Neuronal stem cell (in vitro differentiated cells): Measurements from ENCODE around the gene SVIL.

Experiments used
- DNase-seq: peaks from one replicate; pipeline ENCODE4 v3.0.0-alpha.2; 2013; ENCODE audit warnings: low spot score
- H2AFZ ChIP-seq: one replicate; pipeline ENCODE4 v1.6.1; 2013; ENCODE audit warnings: mild to moderate bottlenecking, low read length, inconsistent platforms
- H2AK5ac ChIP-seq: 2 replicates; pipeline ENCODE4 v1.6.1; 2013; ENCODE audit warnings: low read depth, mild to moderate bottlenecking, inconsistent platforms, low read length, moderate library complexity, mixed read lengths
- H2BK120ac ChIP-seq: 2 replicates; pipeline ENCODE4 v1.6.1; 2013; ENCODE audit warnings: low read depth, mild to moderate bottlenecking, inconsistent platforms, low read length, moderate library complexity, mixed read lengths
- H2BK12ac ChIP-seq: one replicate; pipeline ENCODE4 v1.6.1; 2013; ENCODE audit warnings: low read length, inconsistent platforms
- H2BK15ac ChIP-seq: 2 replicates; pipeline ENCODE4 v1.6.1; 2013; ENCODE audit warnings: mild to moderate bottlenecking, low read length, inconsistent platforms, mixed read lengths
- H2BK5ac ChIP-seq: one replicate; pipeline ENCODE4 v1.6.1; 2013; ENCODE audit warnings: inconsistent platforms, mild to moderate bottlenecking, low read length, moderate library complexity
- H3K14ac ChIP-seq: one replicate; pipeline ENCODE4 v1.6.1; 2013; ENCODE audit warnings: low read length, inconsistent platforms
- H3K18ac ChIP-seq: 2 replicates; pipeline ENCODE4 v1.6.1; 2013; ENCODE audit warnings: low read length, inconsistent platforms
- H3K23ac ChIP-seq: 2 replicates; pipeline ENCODE4 v1.6.1; 2013; ENCODE audit warnings: low read depth, mild to moderate bottlenecking, mixed read lengths, low read length, inconsistent platforms; ENCODE audit not compliant: poor library complexity
- H3K27ac ChIP-seq: replicated peaks from 3 replicates; pipeline ENCODE4 v1.5.1; 2013; ENCODE audit warnings: low read length, inconsistent platforms
- H3K27me3 ChIP-seq, 3 experiments: 2 replicates each; pipeline ENCODE4 v1.6.1; 2013; ENCODE audit warnings: low read length in 3 of 3, mild to moderate bottlenecking in 2 of 3, inconsistent platforms in 1 of 3, low read depth in 1 of 3, mixed read lengths in 1 of 3, moderate library complexity in 1 of 3; ENCODE audit not compliant: control insufficient read depth in 3 of 3, insufficient read depth in 3 of 3
- H3K36me3 ChIP-seq, 2 donors: replicated peaks in 1 of 2; 2 replicates each; pipeline ENCODE4 v1.6.1; 2013; ENCODE audit warnings: low read length in 2 of 2; ENCODE audit not compliant: control insufficient read depth in 2 of 2, insufficient read depth in 2 of 2
- H3K4ac ChIP-seq: 2 replicates; pipeline ENCODE4 v1.6.1; 2013; ENCODE audit warnings: inconsistent platforms, mild to moderate bottlenecking, low read length, moderate library complexity
- H3K4me1 ChIP-seq, 2 donors: 1 replicate in 1 of 2; 2 replicates in 1 of 2; pipeline ENCODE4 v1.6.1; 2013; ENCODE audit warnings: low read length in 2 of 2, low read depth in 1 of 2; ENCODE audit not compliant: control insufficient read depth in 2 of 2, insufficient read depth in 1 of 2
- H3K4me2 ChIP-seq: one replicate; pipeline ENCODE4 v1.6.1; 2013; ENCODE audit warnings: mild to moderate bottlenecking, low read length, inconsistent platforms; ENCODE audit not compliant: insufficient read depth, poor library complexity, severe bottlenecking
- H3K4me3 ChIP-seq, 2 donors: 2 replicates each; pipeline ENCODE4 v1.5.1; 2013; ENCODE audit warnings: low read length in 2 of 2, mild to moderate bottlenecking in 2 of 2, inconsistent platforms in 1 of 2, moderate library complexity in 1 of 2
- H3K79me1 ChIP-seq: one replicate; pipeline ENCODE4 v1.6.1; 2013; ENCODE audit warnings: low read depth, mild to moderate bottlenecking, inconsistent platforms, low read length, moderate library complexity
- H3K9ac ChIP-seq: one replicate; pipeline ENCODE4 v1.6.1; 2013; ENCODE audit warnings: mild to moderate bottlenecking, low read depth, low read length, inconsistent platforms; ENCODE audit not compliant: poor library complexity
- H3K9me3 ChIP-seq, 2 donors: replicated peaks in 1 of 2; 2 replicates each; pipeline versions ENCODE3 to v1.6.1; 2013; ENCODE audit warnings: low read length in 2 of 2, mild to moderate bottlenecking in 2 of 2, inconsistent platforms in 1 of 2, low read depth in 1 of 2, mixed read lengths in 1 of 2, moderate library complexity in 1 of 2; ENCODE audit not compliant: control insufficient read depth in 2 of 2, insufficient read depth in 1 of 2
- H4K8ac ChIP-seq: one replicate; pipeline ENCODE4 v1.6.1; 2013; ENCODE audit warnings: low read depth, mild to moderate bottlenecking, inconsistent platforms, low read length, moderate library complexity
- H4K91ac ChIP-seq: one replicate; pipeline ENCODE4 v1.6.1; 2013; ENCODE audit warnings: low read length, low read depth, mild to moderate bottlenecking, inconsistent platforms; ENCODE audit not compliant: poor library complexity
- WGBS, 2 donors: extraction: QIAGEN DNeasy Blood & Tissue Kit; methylation state at CpG; one replicate each; pipeline ENCODE4 v1.1.7; 2013; ENCODE audit warnings: missing lambda C conversion rate in 2 of 2, mixed read lengths in 1 of 2; ENCODE audit not compliant: insufficient read length in 2 of 2, insufficient replicate concordance in 1 of 2; ENCODE audit errors: extremely low coverage in 2 of 2; 5-methylcytosine and 5-hydroxymethylcytosine counted together

Gene SVIL

DNA sequence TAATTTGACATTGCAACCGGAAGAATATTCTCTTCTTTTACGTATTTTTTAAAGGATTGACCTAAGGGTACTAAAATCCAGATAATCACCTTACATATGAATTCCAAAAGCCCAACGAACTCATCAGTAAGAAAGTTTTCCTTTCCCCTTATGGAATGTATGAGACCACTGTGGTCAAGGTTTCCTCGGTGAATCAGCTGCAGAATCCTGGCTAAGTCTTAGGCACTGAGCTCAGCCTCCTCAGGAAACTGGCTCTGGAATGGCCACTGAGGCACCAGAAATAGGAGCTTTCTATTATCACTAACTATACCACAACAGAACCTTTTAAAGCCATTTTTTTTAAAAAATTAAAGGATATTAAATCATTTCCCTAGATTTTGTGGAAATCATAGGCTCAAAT lies 21.0 kb downstream of the SVIL start:
- no peak overlapping the region for H3K4me2 ChIP-seq
- no peak overlapping the region for H2BK12ac ChIP-seq
- H3K9me3 ChIP-seq = peaks cover 6 to 18% of the 10 kb centered on the region in 2 donors
- H4K8ac ChIP-seq = no peak overlapping the region
- peaks cover 0 to 5% of the 10 kb centered on the region in 2 donors for H3K36me3 ChIP-seq
- peaks cover 4 to 11% of the 10 kb centered on the region in 2 donors for H3K4me1 ChIP-seq
- H2BK5ac ChIP-seq = no peak overlapping the region
- DNase-seq = no peak
- no peak overlapping the region for H3K27ac ChIP-seq
- no peak overlapping the region for H3K14ac ChIP-seq
- no peak overlapping the region for H3K18ac ChIP-seq
- H3K4ac ChIP-seq = no peak overlapping the region
- H2AFZ ChIP-seq = no peak overlapping the region
- H2BK120ac ChIP-seq = no peak overlapping the region
- peaks cover 6% of the 10 kb centered on the region for H3K79me1 ChIP-seq
- WGBS, 2 donors = no CpG with 5 or more reads among the region's 4 CpGs
- H3K23ac ChIP-seq = no peak overlapping the region
- H4K91ac ChIP-seq = no peak overlapping the region
- H3K4me3 ChIP-seq = no peak overlapping the region
- no peak overlapping the region for H3K9ac ChIP-seq
- no peak overlapping the region for H2AK5ac ChIP-seq
- H3K27me3 ChIP-seq = no peaks in the 10 kb centered on the region
- H2BK15ac ChIP-seq = no peak overlapping the region

DNA sequence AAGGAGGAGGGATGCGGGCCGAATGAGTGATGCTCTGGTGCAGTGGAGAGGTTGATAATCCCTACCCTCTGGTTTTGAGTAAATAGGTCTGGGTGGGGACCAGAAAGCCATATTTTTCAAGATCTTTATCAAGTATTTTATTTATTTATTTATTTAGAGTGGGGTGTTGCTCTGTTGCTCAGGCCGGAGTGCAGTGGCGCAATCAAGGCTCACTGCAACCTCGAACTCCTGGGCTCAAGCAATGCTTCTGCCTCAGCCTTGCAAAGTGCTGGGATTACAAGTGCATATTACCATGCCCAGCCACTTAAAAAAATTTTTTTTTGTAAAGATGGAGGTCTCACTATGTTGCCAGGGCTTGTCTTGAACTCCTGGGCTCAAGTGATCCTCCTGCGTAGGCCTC lies 21.6 kb downstream of the SVIL start:
- DNase-seq = no peak
- no peak overlapping the region for H2BK12ac ChIP-seq
- H3K4me1 ChIP-seq = peaks cover 2 to 5% of the 10 kb centered on the region in 2 donors
- no peak overlapping the region for H2BK5ac ChIP-seq
- no peak overlapping the region for H3K9ac ChIP-seq
- no peak overlapping the region for H2AK5ac ChIP-seq
- H3K9me3 ChIP-seq = peaks cover 8 to 22% of the 10 kb centered on the region in 2 donors
- H3K27ac ChIP-seq = no peak overlapping the region
- no peak overlapping the region for H2BK15ac ChIP-seq
- H3K4me2 ChIP-seq = no peak overlapping the region
- no peak overlapping the region for H3K23ac ChIP-seq
- H3K36me3 ChIP-seq = peaks cover 0 to 5% of the 10 kb centered on the region in 2 donors
- no peak overlapping the region for H4K8ac ChIP-seq
- H3K18ac ChIP-seq = no peak overlapping the region
- H2AFZ ChIP-seq = no peak overlapping the region
- no peaks in the 10 kb centered on the region for H3K27me3 ChIP-seq
- no peak overlapping the region for H3K4me3 ChIP-seq
- no peak overlapping the region for H2BK120ac ChIP-seq
- peaks cover 6% of the 10 kb centered on the region for H3K79me1 ChIP-seq
- no CpG with 5 or more reads among the region's 6 CpGs for WGBS, 2 donors
- H4K91ac ChIP-seq = no peak overlapping the region
- no peak overlapping the region for H3K4ac ChIP-seq
- H3K14ac ChIP-seq = no peak overlapping the region

DNA sequence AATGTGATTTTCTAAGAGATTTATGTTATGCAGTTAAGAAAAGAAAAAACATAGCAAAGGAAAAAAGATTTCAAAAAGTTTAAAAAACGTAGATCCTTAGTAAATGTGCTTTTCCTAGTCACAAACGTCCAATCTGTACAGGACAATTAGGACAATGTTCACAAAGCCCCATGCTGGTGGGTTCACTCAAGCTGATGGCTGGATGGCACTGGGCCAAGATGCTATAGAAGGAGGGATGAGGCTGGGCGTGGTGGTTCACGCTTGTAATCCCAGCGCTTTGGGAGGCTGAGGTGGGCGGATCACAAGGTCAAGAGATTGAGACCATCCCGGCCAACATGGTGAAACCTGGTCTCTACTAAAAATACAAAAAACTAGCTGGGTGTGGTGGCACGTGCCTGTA lies 22.1 kb downstream of the SVIL start:
- H3K4ac ChIP-seq = no peak overlapping the region
- H2BK5ac ChIP-seq = no peak overlapping the region
- H2BK12ac ChIP-seq = no peak overlapping the region
- no peak overlapping the region for H2AFZ ChIP-seq
- no peak overlapping the region for H2BK120ac ChIP-seq
- no peak overlapping the region for H3K4me2 ChIP-seq
- H2BK15ac ChIP-seq = no peak overlapping the region
- no peak overlapping the region for H3K27ac ChIP-seq
- H3K14ac ChIP-seq = no peak overlapping the region
- peaks cover 8 to 22% of the 10 kb centered on the region in 2 donors for H3K9me3 ChIP-seq
- no peaks in the 10 kb centered on the region for H3K27me3 ChIP-seq
- no CpG with 5 or more reads among the region's 8 CpGs for WGBS, 2 donors
- no peak overlapping the region for H4K8ac ChIP-seq
- H3K79me1 ChIP-seq = peaks cover 6% of the 10 kb centered on the region
- no peak overlapping the region for H3K9ac ChIP-seq
- no peak overlapping the region for H3K4me3 ChIP-seq
- H3K18ac ChIP-seq = no peak overlapping the region
- no peak overlapping the region for H4K91ac ChIP-seq
- H3K23ac ChIP-seq = no peak overlapping the region
- H3K4me1 ChIP-seq = no peaks in the 10 kb centered on the region
- DNase-seq = no peak
- H2AK5ac ChIP-seq = no peak overlapping the region
- peaks cover 0 to 5% of the 10 kb centered on the region in 2 donors for H3K36me3 ChIP-seq

DNA sequence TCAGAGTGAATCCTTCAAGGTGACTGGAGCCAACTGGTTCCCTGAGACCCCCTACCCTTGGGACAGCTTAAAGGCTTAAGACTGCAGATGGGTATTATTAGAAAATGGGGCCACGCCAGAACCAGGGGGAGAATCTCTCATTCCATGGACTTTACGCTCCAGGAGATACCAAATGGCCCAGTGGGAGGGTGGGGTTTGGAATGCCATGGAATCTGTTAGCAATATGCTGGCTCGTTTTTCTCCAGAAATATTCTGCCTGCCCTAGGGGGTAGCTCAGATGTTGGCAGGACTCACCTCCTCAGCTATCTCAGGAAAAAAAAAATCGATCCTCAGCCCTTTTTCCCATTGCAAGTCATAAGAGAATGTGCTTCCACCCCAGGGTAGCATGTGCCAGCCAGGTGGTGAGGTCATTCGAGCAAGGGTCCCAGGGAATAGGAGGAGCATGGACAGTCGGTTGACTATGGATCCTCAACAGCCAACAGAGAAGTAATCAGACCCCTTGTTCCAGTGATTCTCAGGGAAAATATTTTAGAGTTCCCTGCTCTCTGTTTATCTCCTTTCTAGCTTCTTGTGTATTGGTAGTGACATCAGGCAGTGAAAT lies 22.9 kb downstream of the SVIL start:
- no peak overlapping the region for H3K23ac ChIP-seq
- WGBS, 2 donors = no CpG with 5 or more reads among the region's 6 CpGs
- no peak overlapping the region for H3K4me3 ChIP-seq
- no peak overlapping the region for H2AK5ac ChIP-seq
- no peaks in the 10 kb centered on the region for H3K27me3 ChIP-seq
- no peak overlapping the region for H3K27ac ChIP-seq
- no peak for DNase-seq
- H4K91ac ChIP-seq = no peak overlapping the region
- no peak overlapping the region for H2AFZ ChIP-seq
- peaks cover 6% of the 10 kb centered on the region for H3K79me1 ChIP-seq
- H3K4me2 ChIP-seq = no peak overlapping the region
- H2BK15ac ChIP-seq = no peak overlapping the region
- H2BK5ac ChIP-seq = no peak overlapping the region
- H3K36me3 ChIP-seq = peaks cover 0 to 5% of the 10 kb centered on the region in 2 donors
- H3K14ac ChIP-seq = no peak overlapping the region
- H3K18ac ChIP-seq = no peak overlapping the region
- H3K4me1 ChIP-seq = no peaks in the 10 kb centered on the region
- no peak overlapping the region for H4K8ac ChIP-seq
- H2BK12ac ChIP-seq = no peak overlapping the region
- no peak overlapping the region for H2BK120ac ChIP-seq
- H3K4ac ChIP-seq = no peak overlapping the region
- H3K9me3 ChIP-seq = peaks cover 8 to 22% of the 10 kb centered on the region in 2 donors
- no peak overlapping the region for H3K9ac ChIP-seq
